Femur (tissue), 1 donor: ENCODE data around the gene SIX5.
"Not testable (repeated sequence)": the region's sequence is repeated elsewhere in the genome, so short reads cannot be mapped to it uniquely, and the experiment has no call there.

Experiments used
- DNase-seq: peaks from one replicate; pipeline ENCODE4 v3.0.0-alpha.2; 2017

Gene SIX5

GRCh38 chr19:45752639-45753038, 16.4 kb downstream of the SIX5 start:
- DNase-seq = no peak

DNA sequence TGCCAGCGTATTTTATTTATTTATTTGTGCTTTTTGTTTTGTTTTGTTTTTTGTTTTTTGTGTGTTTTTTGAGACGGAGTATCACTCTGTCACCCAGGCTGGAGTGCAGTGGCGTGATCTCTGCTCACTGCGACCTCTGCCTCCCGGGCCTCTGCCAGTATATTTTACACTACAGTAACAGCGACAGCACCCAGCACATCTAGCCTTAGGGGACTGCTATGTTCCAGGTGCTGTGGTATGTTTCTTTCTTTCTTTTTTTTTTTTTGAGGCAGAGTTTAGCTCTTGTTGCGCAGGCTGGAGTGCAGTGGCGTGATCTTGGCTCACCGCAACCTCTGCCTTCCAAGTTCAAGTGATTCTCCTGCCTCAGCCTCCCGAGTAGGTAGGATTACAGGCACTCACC, 17.6 kb downstream of the SIX5 start:
- DNase-seq = not testable (repeated sequence)

GRCh38 chr19:45747513-45747912, 21.5 kb downstream of the SIX5 start:
- DNase-seq = no peak

- DNase-seq = no peak
These were observed 22.2 kb downstream of the SIX5 start for GRCh38 chr19:45746866-45747265.

- DNase-seq = no peak
These were observed 23.4 kb downstream of the SIX5 start for GRCh38 chr19:45745606-45746005.

DNA sequence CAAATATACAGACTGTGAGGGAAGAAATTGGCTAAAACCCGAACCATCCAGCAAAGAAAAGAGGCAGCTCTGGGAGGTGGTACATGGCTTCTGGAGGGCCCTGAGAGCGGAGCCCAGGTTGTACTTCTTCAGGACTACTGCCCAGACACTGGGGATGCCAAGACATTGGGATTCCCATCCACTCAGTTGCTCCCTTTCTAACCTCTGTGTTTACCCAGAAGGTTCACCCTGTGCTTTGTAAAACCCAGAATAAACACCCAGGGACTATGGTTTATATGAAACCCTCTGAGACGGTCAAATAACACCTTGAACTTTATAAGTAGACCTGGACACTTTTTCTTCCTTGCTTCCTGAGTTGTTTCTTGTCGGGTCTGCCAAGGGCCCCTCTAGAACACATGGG, 26.1 kb downstream of the SIX5 start:
- DNase-seq = no peak

DNA sequence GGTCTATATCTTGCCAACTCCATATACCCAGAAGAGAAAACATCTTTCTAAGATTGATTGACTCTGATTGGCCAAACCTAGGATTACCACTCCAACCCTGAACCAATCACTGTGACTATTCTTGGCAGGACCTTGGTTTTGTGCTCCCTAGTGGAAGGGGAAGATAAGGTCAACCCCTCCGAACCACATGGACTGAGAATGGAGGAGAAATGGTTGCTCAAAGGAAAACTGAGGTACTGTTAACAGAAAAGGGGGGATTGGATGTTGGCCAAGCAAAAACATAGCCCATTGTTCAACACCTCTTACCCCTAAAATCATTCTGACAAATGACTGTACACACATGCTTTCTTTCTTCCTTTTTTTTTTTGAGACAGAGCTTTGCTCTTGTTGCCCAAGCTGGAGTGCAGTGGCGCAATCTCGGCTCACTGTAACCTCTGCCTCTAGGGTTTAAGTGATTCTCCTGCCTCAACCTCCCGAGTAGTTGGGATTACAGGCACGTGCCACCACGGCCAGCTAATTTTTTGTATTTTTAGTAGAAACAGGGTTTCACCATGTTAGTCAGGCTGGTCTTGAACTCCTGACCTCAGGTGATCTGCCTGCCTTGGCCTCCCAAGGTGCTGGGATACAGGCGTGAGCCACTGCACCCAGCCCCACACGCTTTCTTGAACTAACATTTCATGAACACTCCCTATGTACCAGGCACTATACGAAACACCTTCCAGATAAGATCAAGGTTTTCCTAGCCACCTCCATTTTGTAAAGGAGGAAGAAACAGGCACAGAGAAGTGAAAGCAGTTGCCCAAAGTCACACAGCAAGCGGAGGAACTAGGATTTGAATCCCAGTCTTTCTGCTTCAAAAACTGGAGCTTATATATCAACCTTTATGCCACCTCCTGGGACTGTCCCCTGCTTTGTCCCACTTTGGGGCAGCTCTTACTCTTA, 29.3 kb downstream of the SIX5 start:
- DNase-seq = no peak

- no peak for DNase-seq
These were observed 35.8 kb downstream of the SIX5 start, which contains the start of gene MEIOSIN for GRCh38 chr19:45733160-45733810. Gene MEIOSIN, plus strand, starts transcription at chr19:45733439. Its CDS starts 1,938 bp downstream, at chr19:45735377.

DNA sequence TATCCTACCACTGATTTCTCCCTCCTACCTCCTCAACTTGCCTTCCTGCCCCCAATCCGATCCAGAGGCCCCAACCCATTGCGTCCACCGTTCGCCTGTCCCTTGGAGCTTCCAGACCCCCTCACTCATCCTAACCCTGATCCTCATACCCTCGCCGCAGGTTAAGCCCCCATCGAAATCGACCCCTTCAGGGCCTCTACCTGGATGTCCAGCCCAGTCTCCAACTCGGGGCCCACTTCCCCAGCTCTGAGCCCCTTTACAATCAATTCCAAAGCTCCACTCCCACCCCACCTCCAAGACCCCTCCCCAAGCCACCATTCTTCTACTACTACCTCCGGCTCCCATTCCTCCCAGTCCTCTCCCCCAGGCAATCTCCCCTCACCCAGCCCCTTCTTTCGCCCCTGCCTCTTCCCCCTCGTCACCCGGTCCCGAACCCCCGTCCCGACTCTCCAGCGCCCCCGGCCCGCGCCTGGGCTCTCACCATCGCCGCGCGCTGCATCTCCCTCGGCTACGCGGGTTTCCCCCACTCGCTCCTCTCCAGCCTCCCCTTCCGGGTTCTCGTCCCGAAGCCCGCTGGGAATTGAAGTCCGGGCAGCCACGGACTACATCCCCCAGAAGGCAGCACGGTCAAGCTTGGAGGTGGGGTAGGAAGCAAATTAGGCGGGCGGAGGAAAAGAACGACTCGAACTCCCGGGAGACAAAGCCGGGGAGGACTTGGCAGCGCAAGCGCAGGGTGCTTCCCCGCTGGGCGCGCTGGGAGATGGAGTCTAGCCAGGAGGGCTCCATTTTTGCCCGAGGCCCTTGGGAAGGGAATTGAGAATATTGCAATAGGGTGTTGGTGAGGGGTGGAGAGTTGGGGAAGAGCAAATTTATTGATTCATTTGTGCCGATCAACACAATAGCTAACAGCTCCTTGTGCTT, 38.4 kb downstream of the SIX5 start, which contains the start of gene FBXO46:
FBXO46 (minus strand) TSS at position 529 of the 921 bp plus-strand sequence. CDS start 17,401 bp downstream, outside the sequence.
- peak; percentile 98 for DNase-seq

DNA sequence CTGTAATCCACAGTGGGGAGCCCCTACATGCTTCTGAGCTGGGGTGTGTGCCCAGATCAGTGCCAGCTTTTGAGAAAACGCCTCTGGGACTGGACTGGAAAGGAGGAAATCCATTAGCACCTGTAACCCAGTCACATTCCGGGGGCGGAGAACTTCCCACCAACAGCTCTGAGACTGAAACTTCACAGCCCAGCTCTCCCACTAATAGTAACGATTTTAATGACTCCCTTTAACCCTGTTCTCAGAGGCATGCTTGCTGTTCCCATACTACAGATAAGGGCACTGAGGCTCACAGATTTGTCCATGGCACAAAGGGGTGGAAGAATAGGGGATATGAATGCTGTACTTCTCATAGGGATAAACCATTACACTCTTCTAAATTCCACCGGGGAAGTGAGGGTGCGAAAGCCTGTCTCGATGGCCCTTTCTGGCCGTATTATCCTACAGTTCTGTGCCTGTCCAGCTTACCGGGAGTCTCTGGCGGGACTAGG, 39.2 kb downstream of the SIX5 start:
- DNase-seq = no peak

DNA sequence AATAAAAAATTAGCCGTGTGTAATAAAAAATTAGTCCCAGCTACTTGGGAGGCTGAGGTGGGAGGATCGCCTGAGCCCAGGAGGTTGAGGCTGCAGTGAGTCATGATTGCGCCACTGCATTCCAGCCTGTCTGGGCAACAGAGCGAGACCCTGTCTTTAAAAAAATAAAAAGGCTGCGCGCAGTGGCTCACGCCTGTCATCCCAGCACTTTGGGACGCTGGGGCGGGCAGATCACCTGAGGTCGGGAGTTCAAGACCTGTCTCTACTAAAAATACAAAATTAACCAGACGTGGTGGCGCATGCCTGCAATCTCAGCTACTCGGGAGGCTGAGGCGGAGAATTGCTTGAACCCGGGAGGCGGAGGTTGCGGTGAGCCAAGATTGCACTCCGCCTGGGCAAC, 40.4 kb downstream of the SIX5 start:
- DNase-seq = not testable (repeated sequence)

DNA sequence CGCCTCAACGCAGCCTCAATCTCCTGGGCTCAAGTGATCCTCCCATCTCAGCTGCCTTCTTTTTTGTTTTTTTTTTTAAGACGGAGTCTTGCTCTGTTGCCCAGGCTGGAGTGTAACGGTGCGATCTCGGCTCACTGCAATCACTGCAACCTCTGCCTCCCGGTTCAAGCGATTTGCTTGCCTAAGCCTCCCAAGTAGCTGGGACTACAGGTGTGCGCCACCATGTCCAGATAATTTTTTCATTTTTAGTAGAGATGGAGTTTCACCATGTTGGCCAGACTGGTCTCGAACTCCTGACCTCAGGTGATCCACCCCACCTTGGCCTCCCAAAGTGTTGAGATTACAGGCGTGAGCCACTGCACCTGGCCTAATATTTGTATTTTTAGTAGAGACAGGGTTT, 49.0 kb downstream of the SIX5 start:
- not testable (repeated sequence) for DNase-seq

DNA sequence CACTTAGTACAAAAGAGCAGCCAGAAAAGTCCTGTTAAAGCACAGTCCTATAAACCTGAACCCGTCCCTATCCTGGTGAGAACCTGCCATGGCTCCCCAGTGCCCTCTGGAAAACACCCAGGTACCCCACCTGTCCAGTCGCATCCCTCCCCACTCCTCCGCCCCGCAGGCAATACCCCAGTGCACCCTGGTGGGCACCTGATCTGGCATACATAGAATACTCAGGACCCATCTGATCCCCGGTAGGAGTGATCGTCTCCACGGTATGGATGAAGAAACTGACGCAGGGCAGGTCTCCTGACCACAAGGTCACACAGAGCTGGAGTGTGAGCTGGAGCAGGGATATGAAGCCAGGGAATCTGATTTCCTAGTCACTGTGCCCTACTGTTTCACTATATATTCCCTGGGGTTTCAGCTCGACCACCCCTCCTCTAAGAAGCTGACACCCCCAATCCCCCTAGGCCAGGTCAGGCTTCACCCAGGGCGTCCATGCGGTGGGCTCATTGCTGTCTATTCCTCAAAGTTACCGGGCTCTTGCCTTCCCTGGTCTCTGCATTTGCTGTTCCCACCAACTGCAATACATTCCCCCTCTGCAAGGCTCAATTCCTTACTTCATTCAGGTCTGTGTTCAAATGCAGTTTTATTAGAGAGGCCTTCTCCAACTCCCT, 50.9 kb downstream of the SIX5 start:
- DNase-seq = no peak

DNA sequence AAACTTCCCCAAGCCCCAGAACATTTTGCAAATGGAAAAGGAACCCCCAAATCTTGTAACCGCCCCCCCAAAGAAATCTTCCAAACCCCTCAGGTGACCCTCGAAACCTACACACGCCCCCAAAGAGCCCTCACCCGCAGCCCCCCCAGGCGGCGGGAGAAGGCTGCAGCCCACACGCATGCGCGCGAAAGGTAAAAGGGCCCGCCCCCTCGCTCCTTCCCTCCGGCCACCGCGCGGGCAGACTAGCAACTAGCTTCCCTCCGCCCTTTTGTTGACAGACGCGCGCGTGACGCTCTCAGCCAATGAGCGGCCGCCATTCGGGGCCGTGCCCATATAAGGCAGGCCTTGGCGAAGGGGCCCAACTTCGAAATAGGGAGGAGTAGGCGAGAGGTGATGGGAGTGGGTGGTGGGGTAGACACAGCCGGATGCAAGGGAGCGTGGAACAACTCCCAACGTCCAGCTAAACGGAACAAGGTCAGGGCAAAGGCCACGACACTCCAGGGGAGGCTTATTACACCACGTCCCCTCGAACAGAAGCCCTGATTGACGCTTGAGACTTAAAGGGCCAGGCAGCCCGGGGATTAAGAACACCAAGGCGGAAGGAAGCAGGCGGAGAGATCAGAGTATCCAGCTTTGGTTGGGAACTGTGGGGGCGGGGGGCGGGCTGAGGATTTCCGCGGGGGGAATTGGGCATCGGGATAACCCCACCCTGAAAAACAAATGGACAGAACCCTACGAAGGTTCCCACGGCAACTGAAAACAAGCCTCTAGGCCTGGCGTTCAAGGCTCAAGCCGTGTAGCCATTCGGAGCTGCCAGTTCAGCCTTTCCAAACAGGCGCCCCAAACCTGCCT, 51.7 kb downstream of the SIX5 start:
- DNase-seq = peak; percentile 99

DNA sequence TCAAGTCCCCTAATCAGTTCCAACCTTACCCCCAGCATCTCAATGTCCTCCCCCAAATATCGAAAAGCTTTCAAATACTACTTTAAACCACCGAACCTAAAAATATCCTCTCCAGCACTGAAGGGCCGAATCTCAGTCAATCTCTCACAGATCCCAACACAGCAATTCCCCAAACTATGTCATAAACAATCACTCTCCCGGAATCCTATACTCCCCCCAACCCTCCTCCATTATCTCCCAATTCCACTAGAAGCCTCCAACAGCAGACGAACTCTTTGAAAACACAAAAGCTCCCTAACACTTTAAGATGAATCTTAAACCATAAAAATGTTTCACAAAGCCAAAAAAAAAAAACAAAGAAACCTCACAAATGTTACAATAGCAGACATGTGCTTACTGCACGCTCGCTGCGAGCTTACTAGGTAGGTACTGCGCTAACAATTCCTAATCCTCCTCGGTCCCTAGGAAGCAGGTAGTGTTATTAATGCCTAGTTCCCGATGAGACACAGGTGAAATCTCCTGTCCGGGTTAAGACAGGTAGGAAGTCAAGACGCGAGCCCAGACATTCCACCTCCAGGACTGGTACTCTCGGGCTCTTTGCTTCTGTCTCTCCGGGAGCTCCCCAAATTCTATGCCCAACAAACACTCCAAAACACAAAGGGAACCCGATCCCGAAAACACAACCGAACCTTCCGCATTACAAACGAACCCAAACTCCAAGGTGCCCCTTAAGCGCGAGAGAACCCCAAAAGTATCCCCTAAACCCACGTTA, 52.5 kb downstream of the SIX5 start:
- DNase-seq = no peak

DNA sequence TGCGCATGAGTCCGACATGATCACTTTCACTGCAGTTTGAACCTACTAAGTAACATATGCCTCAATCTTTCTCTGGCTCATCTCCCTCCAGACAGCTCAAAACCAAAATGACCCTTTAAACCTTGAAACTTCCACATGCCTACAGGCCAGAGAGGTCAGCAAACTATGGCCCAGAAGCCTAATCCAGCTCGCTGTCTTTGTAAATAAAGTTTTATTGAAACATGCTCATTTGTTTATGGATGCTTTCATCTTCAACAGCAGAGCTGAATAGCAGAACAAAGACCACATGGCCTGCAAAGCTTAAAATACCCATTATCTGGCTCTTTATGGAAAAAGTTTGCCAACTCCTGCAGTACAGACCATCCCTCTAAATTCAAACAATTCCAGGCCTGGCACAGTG, 53.9 kb downstream of the SIX5 start:
- DNase-seq = no peak
